Measurements from ENCODE around the gene ZNHIT2.

GRCh38 chr11:65131895-65132237 lies 14.4 kb upstream of the ZNHIT2 start:
- no peak for TF ChIP-seq CTCF (IDR thresholded peaks at IDR 0.05; ENCODE audit: low read depth, low read length, poor library complexity, severe bottlenecking)
- TF ChIP-seq EZH2phosphoT487 (IDR thresholded peaks at IDR 0.05; ENCODE audit: borderline replicate concordance, low read length), result no peak
